NOMO-1 (cell line): ENCODE measurements around the gene ZNF687.

Source experiments
- DNase-seq, 2 experiments: peaks; one replicate each; lab custom pipeline; 2025; ENCODE audit not compliant: unreplicated experiment in 2 of 2; lab: John Stamatoyannopoulos, UW

The ZNF687 gene

DNA sequence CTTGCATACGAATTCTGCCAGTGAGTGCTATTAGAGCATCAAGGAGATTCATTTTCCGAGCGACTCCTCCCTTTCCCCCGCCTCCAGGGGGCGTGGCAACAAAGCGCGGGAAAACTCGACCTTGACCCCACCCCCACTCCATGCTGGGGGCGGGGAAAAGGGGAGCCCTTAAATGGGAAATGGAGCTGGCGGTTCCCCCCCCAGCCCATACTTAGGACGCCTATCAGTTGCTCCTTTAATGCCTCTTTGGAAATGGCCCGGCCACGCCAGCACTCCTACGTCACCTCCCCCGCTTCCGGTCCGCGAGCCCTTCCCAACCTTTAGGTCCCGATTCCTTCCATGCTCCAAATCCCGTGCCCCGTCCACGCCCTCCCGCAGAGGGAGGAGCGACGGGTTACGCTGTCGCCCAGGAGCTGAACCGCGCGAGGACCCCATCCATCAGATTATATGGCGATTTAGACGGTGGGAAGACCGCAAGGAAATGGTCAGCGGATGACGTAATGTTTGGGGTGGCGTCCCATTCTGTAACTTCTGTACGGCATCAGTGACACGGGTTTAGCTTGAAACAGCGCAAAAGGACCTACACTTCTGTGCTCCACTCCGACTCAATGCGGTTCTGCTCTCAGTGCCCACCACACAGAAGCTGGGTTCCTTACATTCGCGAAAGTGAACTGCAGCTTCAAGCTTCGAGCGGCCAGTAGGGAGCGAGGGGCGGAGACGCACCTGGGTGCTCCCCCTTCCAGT is 702 bp upstream of the ZNF687 start:
- peak; percentile 95 to 98 for DNase-seq

- DNase-seq, result peak; percentile 44 to 53
Measured at GRCh38 chr1:151282883-151283725, 1.0 kb downstream of the ZNF687 start.

- no peak for DNase-seq
Measured at GRCh38 chr1:151284013-151284577, 2.0 kb downstream of the ZNF687 start.

DNA sequence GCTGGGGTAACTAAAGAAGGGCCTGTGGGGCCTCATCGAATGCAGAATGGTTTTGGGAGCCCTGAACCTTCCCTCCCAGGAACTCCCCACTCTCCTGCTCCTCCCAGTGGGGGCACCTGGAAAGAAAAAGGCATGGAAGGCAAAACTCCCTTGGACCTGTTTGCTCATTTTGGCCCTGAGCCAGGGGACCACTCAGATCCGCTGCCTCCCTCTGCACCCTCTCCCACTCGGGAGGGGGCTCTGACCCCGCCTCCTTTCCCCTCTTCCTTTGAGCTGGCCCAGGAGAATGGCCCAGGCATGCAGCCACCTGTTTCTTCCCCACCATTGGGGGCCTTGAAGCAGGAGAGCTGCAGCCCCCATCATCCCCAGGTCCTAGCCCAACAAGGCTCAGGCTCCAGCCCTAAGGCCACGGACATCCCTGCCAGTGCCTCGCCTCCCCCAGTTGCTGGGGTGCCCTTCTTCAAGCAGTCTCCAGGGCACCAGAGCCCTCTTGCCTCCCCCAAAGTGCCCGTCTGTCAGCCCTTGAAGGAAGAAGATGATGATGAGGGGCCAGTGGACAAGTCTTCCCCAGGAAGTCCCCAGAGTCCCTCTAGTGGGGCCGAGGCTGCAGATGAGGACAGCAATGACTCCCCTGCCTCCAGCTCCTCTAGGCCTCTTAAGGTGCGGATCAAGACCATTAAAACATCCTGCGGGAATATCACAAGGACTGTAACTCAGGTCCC is 4.7 kb downstream of the ZNF687 start:
- DNase-seq, result no peak

GRCh38 chr1:151287341-151287699 is 5.2 kb downstream of the ZNF687 start:
- DNase-seq, result no peak

- no peak for DNase-seq
Measured at GRCh38 chr1:151287767-151288500, 5.8 kb downstream of the ZNF687 start.

DNA sequence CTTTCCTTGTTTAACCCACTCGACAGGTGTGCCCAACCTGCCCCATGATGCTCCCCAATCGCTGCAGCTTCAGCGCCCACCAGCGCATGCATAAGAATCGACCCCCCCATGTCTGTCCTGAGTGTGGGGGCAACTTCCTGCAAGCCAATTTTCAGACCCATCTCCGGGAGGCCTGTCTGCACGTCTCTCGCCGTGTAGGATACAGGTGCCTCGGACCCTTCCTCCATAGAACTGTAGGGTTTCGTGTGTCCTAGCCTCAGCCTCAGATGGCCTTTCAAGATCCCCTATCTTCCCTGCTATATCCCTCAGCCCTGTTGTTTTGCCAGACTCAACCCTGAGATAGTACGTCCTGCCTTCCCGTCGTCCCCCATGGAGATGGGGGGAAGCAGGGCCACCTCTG is 6.4 kb downstream of the ZNF687 start:
- no peak for DNase-seq

GRCh38 chr1:151289080-151289935 is 7.2 kb downstream of the ZNF687 start:
- no peak for DNase-seq

GRCh38 chr1:151289991-151290708 is 8.1 kb downstream of the ZNF687 start:
- no peak for DNase-seq

DNA sequence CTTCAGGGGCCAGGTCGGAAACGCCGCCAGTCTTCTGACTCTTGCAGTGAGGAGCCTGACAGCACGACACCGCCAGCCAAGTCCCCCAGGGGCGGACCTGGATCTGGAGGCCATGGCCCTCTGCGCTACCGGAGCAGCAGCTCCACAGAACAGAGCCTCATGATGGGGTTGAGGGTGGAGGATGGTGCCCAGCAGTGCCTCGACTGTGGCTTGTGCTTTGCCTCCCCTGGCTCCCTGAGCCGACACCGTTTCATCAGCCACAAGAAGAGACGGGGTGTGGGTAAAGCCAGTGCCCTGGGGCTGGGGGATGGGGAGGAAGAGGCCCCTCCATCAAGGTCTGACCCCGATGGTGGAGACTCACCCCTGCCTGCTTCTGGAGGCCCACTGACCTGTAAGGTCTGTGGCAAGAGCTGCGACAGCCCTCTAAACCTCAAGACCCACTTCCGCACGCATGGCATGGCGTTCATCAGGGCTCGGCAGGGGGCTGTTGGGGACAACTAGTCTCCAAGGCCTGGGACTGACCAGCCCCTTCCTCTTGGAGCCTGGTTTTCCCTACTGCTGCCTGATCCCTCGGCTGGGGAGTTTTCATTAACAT is 8.7 kb downstream of the ZNF687 start:
- DNase-seq, result no peak

- DNase-seq, result no peak
Measured at GRCh38 chr1:151292207-151293030, 10.3 kb downstream of the ZNF687 start.

DNA sequence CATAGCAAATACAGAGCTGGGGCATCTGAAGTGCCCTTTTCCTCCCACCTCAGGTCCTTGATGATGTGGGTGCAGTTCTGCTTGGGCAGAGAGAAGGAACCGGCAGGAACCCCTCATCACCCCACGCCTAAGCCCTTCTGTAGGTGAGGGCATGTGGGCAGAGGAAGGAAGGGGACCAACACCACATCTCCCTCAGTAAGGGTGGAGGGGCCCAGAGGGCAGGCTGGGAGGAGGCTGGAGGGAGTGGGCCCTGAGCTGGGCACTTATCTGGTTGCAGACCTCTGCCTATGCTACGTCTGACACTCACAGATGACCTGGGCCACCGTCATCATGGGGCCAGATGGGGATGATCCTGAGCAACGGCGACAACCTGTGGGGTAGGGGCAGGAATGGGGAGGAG is 11.0 kb downstream of the ZNF687 start:
- no peak for DNase-seq

- DNase-seq, result no peak
Measured at GRCh38 chr1:151294742-151295462, 12.8 kb downstream of the ZNF687 start.

DNA sequence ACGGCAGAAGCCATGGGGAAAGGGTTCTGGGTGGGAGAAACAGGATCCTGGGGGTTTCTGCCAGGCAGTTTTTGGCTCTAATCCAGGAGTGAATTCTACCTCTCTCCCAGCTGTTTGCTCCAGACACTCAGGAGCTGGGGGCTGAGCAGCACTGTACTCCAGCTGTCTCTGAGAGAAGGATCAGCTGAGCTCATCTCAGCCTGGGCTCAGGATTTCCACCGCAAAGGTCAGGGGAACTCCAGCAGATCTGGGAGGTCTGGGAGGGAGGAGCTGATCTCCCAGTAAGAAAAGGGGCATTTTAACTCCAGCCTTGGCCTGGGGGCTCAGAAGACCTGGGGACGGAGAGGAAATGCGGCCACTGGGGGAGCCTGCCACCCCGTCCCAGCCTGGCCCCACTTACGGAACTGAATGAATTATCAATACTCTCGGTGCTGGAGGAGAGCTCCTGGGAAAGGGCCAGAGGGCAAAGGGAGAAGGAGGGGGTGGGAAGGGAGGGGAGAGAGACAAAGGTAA is 27.8 kb downstream of the ZNF687 start:
- DNase-seq, result no peak

- DNase-seq, result no peak
Measured at GRCh38 chr1:151311011-151311410, 28.9 kb downstream of the ZNF687 start.

- peak; percentile 55 to 92 for DNase-seq
Measured at GRCh38 chr1:151311589-151312331, 29.7 kb downstream of the ZNF687 start.
